Endometrium (tissue), 2 donors: ENCODE measurements around the gene OR2W1.
A peak's percentile ranks its signal among the peaks of the same experiment; 100 is the strongest.

ENCODE experiments used
- FAIRE-seq: peaks from 2 replicates; lab custom pipeline; 2012; peaks lifted over from hg19 to GRCh38; lab: Jason Lieb, UNC
- donor health status: control.
- donor health status: control.

The OR2W1 gene, protein sequence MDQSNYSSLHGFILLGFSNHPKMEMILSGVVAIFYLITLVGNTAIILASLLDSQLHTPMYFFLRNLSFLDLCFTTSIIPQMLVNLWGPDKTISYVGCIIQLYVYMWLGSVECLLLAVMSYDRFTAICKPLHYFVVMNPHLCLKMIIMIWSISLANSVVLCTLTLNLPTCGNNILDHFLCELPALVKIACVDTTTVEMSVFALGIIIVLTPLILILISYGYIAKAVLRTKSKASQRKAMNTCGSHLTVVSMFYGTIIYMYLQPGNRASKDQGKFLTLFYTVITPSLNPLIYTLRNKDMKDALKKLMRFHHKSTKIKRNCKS

DNA sequence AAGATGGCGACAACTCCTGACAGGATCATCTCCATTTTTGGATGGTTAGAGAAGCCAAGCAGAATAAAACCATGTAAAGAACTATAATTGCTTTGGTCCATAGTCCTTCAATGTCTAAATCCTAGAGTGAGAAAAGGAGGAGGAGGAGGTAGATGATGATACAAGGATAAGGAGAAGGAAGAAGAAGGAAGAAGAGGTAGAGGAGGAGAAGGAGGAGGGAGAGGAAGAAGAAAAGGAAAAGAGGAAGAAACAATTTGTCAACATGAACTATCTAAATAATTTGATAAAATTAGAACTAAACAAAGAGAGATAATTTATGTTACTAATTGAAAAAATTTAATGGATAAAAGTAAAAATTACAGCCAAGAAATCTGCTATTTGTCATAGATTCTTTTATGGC, at the start of gene OR2W1:
OR2W1 (minus strand) TSS at position 101 of the 400 bp plus-strand sequence; CDS start at position 101, 0 bp downstream.
- no peak for FAIRE-seq

DNA sequence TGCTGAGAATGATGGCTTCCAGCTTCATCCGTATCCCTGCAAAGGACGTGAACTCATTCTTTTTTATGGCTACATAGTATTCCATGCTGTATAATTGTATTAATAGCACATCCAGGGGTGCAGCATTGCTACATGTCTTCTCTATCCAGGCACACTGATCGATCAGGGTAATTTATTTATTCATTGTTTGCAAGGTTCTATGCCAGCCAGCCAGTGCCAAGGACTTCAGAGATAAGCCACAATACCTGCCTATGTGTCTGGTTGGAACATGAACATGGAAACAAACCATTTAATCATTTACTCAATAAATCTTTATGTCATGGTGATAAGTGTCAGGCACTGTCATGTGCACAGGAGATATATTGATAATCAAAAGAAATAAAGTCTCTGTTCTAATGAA, 48.0 kb upstream of the OR2W1 start:
- FAIRE-seq: no peak

DNA sequence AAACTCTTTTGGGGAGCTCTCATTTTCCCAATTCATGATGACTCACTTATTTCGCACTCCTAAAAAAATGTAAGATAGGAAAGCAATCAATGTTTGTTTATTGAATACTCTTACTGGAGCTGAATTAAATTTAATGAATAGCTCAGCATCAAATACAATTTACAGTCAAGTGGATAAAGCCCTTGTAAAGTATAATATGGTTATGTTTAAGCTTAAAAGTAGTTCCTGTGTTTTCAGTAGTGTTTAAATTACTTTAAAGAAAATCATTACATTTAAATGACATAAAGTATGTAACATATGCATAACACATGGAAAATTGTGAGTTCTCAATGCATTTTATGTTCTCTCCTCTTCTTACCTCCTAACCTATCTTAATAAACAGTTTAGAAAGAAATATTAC, 42.2 kb upstream of the OR2W1 start, which contains the start of gene OR2B3:
OR2B3 (minus strand) TSS at position 101 of the 400 bp plus-strand sequence; CDS start at position 36, 65 bp downstream.
- FAIRE-seq: no peak

DNA sequence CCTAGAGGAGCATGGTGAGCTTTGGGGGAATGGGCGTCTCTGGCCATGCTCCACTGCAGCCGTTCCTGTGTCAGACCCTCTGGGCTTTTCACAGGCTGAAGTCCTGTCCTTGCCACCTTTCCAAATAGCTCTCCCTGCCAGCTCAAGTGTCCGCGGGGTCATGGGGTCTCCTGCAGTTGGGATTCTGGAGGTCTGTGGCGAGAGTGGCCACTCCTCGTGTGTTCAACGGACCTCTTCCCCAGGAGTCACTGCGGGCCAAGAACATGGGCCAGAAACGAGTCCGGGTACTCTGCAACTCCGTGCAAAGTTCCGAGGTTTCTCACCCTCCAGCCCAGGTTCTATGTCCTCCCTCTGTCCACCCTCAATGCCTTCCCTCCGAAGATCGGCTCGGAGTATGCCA, 37.5 kb upstream of the OR2W1 start:
- FAIRE-seq: no peak

DNA sequence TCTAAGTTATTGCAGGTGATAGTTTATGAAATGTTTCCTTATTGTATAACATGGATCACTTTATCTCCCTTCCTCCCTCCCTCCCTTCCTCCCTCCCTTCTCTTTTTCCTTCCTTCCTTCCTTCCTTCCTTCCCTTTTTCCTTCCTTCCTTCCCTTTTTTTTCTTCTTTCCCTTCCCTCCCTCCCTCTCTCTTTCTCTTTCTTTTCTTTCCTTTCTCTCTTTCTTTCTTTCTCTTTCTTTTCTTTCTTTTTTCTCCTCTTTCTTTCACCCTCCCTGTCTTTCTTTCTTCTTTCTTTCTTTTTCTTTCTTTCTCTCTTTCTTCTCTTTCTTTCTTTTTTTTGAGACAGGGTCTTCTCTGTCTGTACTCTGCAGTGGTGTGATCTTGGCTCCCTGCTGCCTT, 36.3 kb upstream of the OR2W1 start:
- no peak for FAIRE-seq

DNA sequence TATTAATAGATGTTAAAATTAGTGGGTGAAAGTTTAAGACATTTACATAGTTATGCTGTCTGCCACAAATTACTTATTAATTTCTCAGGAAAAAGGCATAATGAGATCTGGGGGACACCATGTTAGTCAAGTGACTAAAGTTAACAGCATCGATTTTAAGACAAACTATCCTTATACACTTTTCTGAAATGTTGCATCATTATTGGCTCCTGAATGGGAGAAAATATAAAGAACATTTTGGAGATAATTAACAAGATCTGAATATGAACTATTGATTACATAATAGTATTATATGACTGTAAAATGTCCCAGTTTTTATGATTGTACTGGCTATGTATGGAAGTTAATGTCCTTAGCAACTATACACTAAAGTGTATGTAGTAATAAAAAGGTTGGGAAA, 34.2 kb upstream of the OR2W1 start:
- FAIRE-seq: no peak

DNA sequence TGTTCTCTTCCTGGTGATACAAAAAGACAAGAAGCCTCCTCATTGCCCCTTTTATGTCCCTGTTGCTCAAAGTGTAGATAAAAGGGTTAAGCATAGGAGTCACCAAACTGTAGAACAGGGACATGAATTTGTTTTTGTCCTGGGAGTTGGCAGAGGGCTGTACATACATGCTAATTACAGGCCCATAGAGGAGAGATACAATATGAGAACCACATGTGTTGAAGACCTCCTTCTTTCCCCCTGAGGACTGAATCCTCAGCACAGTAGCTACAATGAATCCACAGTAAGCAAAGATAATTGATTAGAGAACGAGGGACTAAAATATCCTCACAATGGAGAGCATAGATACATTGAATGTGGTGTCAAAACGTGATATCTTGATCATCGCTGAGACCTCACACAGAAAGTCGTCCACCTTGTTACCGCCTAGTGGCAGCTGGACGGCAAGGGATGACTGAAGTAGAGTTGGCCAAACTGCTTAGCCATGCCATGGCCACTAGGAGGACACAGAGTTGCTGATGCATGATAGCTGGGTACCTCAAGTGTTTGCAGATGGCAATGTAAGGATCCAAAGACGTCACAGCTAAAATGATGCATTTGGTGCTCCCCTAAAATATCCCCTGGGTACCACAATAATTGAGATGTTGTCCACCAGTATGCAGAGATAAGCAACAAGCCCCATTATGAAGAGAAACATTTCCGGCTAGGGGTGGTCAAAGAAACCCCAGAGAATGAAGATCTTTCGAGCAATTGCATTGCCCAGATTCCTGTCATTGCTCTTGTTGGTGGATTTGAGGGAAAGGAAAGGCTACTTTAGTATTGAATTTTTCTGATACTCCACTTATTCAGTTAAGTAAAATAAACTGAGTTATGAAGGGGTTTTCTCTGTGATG, 27.1 kb upstream of the OR2W1 start:
- FAIRE-seq: no peak

DNA sequence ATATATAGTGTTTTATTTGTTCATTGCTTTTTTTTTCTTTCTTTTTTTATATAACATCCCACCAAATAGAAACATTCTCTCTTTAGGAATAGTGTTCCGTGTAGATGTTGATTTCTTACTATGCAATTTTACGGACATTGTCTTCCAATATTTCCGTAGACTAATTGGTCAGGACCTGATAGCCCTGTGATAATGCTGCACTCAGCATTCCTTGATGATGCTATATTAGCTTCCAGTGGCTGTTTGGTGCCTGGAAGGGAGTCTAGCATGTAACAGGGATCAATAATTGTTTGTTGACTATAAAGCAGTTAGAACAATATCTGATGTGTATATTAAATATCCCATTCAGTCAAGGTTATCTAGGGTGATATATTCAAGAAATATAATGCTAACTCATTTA, 6.7 kb upstream of the OR2W1 start:
- no peak for FAIRE-seq

DNA sequence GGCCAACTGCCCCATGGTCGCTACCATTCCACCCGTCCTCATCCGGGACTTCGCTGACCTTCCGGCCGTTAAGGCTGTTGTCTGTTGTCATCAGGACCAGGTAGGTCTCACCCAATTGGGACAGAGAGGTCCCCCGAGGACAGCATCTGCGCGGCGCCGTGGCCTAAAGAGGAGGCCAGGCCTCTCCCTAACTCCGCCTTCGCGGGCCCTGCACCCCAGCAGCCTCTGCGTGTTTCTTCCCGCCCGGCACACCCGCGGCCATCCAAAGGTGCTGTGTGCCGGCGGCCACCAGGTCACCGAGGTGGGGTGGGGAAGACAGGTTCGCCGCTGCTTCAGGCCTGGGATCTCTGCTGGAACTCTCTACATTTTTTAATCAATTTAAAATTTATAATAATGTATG, 9.0 kb downstream of the OR2W1 start:
- FAIRE-seq: no peak

DNA sequence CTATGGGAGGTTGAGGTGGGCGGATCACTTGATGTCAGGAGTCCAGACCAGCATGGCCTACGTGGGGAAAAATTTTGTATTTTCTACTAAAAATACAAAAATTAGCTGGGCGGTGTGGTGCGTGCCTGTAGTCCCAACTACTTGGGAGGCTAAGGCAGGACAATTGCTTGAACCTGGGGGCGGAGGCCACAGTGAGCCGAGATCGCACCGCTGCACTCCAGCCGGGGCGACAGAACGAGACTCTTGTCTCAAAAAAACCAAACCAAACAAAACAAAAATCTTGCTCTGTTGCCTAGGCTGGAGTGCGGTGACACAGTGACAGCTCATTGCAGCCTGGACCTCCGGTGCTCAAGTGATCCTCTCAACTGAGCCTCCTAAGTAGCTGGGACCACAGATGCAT, 16.2 kb downstream of the OR2W1 start:
- FAIRE-seq: no peak

DNA sequence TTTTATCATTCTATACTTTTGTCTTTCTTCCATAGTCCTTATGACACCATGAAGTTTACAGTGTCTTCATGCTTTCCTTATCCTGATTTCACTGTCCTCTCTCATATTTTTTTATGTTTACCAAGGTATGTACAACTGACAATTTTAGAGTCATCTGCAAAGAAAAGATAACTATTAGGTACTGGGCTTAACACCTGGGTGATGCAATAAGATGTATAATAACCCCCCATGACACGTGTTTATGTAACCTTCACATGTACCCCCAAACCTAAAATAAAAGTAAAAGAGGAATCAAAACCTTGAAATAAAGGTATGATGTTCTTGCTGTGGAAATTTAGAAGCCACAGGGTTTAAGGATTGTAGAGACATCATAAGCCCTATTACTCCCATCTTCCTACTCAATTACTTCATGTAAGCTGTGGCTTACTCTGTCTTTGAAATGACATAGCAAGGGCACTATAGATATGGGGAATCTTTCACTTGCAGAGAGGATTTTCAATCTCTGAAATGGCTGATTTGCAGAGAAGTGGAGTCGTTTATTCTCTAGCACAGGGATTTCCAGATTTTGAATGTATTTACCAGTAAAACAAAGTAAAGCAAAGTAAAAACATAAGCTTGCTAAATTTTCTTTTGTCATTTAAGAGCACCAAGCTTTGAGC, 18.9 kb downstream of the OR2W1 start:
- no peak for FAIRE-seq

DNA sequence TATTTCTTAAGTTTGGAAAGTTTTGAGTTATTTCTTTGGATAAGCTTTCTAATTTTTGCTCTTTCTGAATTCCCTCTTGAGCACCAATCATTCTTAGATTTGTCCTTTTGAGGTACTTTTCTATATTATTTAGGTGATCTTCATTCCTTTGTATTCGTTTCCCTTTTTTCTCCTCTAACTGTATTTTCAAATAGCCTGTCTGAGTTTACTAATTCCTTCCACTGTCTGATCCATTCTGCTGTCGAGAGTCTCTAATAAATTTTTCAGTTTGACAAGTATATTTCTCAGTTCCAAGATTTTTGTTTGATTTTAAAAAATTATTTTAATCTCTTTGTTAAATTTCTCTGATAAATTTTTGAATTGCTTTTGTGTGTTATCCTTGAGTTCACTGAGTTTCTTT, 23.5 kb downstream of the OR2W1 start:
- FAIRE-seq: no peak

DNA sequence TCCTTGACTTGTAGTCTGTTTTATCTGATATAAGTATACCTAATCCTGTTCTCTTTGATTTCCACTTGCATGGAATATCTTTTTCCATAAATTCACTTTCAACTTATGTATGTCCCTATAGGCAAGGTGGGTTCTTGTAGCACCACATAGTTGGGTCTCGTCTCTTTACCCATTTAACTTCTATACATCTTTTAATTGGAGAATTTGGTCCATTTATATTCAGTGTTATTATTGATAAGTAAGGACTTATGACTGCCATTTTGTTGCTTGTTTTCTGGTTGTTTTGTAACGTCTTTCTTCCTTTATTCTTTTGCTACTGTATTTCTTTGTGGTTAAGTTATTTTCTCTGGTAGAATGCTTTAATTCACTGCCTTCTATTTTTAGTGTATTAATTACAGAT, 25.3 kb downstream of the OR2W1 start:
- FAIRE-seq: no peak

DNA sequence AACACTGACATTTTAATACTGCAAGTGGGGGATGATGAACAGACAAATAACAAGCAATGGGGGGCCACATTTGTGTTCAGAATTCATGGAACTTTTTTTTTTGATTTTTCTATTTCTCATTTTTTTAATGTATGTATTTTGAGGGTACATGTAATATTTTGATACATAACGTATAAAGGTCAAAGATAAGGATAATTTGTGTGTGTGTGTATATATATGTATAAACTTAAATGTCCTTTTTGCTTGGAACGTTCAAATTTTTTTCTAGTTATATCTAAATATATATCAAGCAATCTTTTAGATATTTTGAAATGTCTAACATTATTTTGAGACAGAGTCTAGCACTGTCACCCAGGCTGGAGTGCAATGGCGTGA, 27.6 kb downstream of the OR2W1 start:
- no peak for FAIRE-seq

DNA sequence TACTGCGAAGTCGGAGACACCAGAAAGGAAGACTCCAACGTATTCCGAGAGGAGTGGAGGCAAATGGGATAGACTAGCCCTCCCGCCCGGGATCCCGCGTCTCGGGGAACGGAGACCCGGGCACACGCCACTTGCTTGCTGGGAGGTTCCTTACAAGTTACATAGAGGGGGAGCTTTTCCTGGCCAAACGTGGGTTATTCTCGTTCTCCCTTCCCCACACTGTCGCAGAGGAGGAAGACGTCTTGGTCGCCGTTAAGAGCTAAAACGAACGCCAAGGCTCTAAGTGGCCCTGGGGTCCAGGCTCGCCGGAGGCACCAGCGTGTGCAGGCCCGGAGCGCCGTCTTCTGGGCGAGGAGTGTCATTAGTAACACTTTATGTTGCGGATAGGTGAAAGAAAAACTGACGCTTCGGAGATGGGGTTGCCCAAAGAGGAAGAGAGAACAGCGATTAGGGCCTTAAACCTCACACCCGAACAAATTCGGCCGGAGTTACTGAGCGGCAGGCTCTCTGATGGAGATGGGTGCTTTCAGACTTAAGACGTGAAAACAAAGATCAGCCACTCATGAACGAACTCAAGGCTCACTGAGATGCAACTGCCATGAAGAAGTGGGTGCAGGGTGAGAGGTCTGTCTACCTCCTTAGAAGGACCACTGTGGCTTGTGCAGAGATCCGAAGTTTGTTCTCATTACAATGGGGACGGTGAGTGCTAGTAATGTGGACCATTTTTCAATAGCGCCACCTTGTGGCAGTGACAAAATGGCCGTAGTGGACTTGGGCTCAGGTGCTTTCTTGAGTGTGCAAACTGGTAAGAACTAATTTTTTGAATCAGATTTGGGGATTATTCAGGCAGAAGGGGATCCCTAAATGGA, 28.2 kb downstream of the OR2W1 start:
- peak; percentile 12 for FAIRE-seq

DNA sequence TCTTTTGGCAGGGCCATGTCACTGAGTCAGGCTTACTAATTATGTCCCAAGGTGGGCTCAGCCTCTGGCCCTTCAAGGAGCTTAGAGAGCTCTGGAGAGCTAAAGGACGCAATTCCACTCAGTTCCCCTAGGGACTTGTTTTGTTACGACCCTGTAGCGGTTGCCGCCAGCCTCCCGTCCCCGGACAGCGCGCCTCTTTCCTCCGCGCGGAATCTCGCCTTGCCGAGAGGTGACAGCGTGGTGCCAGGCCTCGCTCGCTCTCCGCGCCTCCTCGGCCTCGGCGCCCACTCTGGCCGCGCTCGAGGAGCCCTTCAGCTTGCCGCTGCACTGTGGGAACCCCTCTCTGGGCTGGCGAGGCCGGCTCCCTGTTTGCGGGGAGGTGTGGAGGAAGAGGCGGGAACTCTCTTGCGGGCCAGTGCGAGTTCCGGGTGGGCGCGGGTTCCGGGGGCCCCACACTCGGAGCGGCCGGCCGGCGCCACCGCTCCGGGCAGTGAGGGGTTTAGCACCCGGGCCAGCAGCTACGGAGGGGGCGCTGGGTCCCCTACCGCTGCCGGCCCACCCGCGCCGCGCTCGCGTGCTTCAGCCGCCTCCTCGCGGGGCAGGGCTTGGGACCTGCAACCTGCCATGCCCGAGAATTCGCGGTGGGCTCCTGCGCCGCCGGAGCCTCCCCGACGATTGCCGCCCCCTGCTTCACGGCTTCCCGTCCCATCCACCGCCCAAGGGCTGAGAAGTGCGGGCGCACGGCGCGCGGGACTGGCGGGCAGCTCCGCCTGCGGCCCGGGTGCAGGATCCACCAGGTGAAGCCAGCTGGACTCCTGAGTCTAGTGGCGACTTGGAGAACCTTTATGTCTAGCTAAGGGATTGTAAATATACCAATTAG, 30.0 kb downstream of the OR2W1 start:
- FAIRE-seq: no peak

DNA sequence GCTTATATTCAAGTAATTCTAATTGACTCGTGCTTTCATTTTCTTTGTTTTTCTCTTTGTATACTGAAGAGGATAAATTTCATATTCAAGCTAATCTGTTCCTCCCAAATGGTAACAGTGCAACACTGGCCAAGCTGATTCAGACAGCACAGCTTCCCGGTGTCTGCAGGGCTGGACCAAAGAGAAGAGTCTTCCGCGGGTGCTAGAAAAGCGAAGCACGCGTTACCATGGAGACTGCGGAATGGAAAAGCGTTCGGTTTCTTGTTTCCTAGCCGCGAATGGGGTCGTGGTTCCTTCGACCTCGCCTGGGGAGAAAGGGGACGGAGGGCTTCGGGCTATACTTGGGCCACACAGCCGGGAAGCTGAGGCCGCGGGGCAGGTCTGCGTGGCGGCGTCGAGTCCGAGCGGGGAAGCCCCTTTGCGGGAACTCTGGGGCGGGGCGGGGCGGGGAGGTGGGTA, 33.7 kb downstream of the OR2W1 start:
- FAIRE-seq: no peak

DNA sequence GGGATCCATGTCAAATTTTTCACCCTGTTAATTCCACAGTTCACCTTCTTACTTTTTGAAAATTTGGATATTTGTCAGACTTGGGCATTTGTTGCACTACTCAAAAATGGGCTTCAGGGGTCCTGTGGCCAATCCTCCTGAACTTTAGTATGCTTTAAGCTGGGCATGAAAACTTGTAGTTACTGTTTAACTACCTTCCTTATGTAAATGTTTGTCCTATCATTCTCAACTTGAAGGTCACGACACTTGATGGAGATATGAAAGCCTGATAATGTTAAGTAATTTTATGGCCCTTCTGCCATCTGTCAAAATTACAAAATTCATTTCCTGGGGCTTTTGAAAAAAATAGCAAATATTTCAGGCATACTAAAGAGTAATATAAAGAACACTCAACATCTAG, 35.6 kb downstream of the OR2W1 start:
- no peak for FAIRE-seq

DNA sequence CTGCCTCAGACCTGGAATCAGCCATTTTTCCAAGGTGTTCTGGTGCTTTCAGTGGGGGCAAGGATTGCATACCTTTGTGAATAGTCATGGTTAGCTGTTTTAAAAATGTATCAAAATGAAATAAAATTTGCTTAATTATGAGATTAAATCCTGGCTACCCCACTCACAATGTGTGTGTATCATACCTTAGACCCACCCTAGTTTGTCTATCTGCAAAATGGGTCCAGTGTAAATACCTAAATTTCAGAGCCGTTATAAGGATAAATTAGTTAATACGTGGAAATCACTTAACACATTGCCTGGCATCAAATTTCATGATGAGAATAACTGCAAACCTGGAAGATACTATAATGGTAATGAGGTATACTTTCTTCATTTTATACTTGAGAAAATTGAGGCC, 36.9 kb downstream of the OR2W1 start:
- FAIRE-seq: no peak

DNA sequence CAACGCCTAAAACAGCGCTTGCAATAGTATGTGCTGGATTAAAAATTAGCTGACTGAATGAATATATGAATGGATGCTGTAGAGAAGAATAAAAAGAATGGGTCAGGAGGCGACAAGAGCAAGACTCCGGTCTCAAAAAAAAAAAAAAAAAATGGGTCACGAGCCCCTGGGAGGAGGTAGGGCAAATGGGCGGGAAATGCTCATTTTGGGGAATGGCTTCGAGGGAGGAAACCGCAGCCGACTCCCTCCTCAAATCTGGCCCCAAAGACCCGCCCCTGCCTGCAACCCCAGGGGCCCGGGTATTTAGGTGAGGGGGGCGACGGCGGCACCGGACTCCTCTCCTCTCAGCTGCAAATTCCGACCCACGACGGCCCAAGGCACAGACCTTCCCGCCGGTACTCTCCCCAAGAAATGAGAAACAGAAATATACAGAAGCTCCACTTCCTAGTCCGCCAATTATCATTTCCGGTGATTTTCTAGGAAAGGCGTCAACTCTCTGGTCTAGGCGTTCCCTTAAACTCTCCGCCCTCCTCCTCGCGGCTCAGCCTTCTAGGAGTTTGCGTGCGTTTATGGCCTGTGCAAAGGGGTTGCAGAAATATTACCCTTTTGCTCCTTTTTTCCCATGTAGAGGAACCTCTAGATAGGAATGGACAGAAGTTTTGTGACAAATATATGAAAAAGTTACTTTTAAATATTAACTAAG, 39.6 kb downstream of the OR2W1 start, which contains the start of gene ZNF311:
ZNF311 (minus strand) TSS at position 133 of the 703 bp plus-strand sequence. CDS start 1,361 bp downstream, outside the sequence.
- peak; percentile 64 for FAIRE-seq
